ENCODE results near the gene AGPAT4. TPM values are rescaled to one million over a fixed set of nuclear protein-coding genes. Genes with fewer than 3 reads are reported as not detected.

The AGPAT4 gene
- total RNA-seq, 4 donors from 2014 or later: 1.0 to 17.4 (median 6.4) TPM

DNA sequence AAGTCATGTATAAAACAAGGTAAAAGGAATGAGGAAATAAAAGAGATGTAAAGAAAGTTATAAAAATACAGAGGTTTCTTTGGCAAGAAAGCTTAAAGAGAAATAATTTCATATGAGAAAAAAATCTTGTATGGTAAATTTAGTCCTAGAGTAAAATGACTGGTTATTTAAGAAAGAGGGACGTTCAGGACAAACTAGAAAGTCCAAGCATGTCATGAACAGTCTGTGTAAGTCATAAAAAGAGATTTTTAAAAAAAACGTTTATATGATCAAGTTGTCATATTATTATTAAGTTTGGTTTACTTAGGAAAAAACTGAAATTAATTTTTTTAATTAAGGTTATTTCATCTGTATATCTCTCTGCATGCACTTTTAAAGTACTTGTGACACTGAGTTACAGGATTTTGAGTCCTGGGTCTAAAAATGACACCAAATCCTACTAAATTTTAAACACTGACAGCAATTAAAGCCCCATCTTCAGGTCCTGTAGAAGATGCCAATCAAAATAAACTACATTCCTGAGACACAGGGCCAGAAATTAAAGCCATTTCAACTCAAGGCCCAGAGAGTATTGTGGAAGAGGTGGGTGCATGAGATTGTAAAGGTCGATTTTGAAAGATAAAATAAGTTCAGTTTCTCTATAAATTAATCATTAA, 62.4 kb downstream of the AGPAT4 start:
- intact Hi-C loops (cut with DNase I): no loop called here
- no peak overlapping the region for H3K4me3 ChIP-seq
- 67 to 80% methylated on average over 3 of the region's 3 CpGs for WGBS, 2 donors
- H3K36me3 ChIP-seq: no peaks in the 10 kb centered on the region
- peaks cover 0 to 5% (median 4%) of the 10 kb centered on the region in 3 donors for H3K9me3 ChIP-seq
- H3K27me3 ChIP-seq: no peaks in the 10 kb centered on the region
- no peak for DNase-seq
- H3K4me1 ChIP-seq: peaks cover 0 to 20% (median 3%) of the 10 kb centered on the region in 3 donors
- H3K27ac ChIP-seq: no peak overlapping the region
- TF ChIP-seq, protein P1, sequence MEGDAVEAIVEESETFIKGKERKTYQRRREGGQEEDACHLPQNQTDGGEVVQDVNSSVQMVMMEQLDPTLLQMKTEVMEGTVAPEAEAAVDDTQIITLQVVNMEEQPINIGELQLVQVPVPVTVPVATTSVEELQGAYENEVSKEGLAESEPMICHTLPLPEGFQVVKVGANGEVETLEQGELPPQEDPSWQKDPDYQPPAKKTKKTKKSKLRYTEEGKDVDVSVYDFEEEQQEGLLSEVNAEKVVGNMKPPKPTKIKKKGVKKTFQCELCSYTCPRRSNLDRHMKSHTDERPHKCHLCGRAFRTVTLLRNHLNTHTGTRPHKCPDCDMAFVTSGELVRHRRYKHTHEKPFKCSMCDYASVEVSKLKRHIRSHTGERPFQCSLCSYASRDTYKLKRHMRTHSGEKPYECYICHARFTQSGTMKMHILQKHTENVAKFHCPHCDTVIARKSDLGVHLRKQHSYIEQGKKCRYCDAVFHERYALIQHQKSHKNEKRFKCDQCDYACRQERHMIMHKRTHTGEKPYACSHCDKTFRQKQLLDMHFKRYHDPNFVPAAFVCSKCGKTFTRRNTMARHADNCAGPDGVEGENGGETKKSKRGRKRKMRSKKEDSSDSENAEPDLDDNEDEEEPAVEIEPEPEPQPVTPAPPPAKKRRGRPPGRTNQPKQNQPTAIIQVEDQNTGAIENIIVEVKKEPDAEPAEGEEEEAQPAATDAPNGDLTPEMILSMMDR (IDR thresholded peaks at IDR 0.05): no peak
- no peak for TF ChIP-seq POLR2A (IDR thresholded peaks at IDR 0.05)

DNA sequence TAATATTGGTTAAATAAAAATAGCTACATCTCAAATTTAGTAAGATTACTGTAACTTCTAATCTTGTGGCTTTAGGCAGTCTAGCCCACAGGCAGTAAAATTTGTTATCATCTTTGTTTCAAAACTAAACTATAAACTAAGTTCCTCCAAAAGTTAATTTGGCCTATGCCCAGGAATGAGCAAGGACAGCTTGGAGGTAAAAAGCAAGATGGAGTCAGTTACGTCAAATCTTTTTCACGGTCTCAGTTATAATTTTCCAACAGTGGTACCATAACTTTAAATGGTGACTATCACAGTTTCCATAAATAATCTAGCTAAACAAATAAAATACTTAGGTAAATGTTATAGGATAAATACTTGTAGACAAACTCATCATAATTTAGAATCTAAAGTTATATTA, 63.0 kb downstream of the AGPAT4 start:
- DNase-seq: no peak
- no peaks in the 10 kb centered on the region for H3K36me3 ChIP-seq
- H3K27me3 ChIP-seq: no peaks in the 10 kb centered on the region
- WGBS, 2 donors: 98 to 100% methylated on average over 2 of the region's 2 CpGs
- intact Hi-C loops (cut with DNase I): no loop called here
- H3K9me3 ChIP-seq: peaks cover 0 to 5% (median 4%) of the 10 kb centered on the region in 3 donors
- no peak overlapping the region for H3K4me3 ChIP-seq
- TF ChIP-seq, protein P1 (IDR thresholded peaks at IDR 0.05): no peak
- no peak for TF ChIP-seq POLR2A (IDR thresholded peaks at IDR 0.05)
- H3K27ac ChIP-seq: no peak overlapping the region
- peaks cover 0 to 14% (median 3%) of the 10 kb centered on the region in 3 donors for H3K4me1 ChIP-seq

DNA sequence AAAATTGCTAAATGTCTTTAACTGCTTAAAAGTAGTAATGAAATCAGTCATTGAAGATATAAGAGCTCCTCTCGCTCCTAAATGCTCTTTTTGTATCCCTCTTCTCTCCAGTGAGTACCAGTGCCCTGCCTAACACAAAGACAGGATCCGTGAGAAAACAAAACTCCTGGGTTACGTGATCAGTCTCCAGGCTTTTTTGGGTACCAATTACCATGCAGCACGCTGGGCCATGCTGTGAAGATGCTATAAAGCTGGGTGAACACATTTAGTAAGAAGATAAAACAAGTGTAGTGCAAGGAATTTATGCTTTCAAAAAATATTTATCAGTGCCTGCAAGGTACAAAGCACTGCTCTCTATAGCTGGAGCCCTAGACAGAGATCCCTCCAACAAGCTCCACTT, 66.7 kb downstream of the AGPAT4 start:
- DNase-seq: no peak
- H3K36me3 ChIP-seq: no peaks in the 10 kb centered on the region
- TF ChIP-seq, protein P1 (IDR thresholded peaks at IDR 0.05): no peak
- TF ChIP-seq POLR2A (IDR thresholded peaks at IDR 0.05): no peak
- WGBS, 2 donors: 88 to 89% methylated on average over 4 of the region's 4 CpGs
- H3K27ac ChIP-seq: no peak overlapping the region
- H3K9me3 ChIP-seq: peaks cover 0 to 5% (median 4%) of the 10 kb centered on the region in 3 donors
- no peak overlapping the region for H3K4me3 ChIP-seq
- H3K4me1 ChIP-seq: no peaks in the 10 kb centered on the region
- intact Hi-C loops (cut with DNase I): no loop called here
- H3K27me3 ChIP-seq: no peaks in the 10 kb centered on the region

DNA sequence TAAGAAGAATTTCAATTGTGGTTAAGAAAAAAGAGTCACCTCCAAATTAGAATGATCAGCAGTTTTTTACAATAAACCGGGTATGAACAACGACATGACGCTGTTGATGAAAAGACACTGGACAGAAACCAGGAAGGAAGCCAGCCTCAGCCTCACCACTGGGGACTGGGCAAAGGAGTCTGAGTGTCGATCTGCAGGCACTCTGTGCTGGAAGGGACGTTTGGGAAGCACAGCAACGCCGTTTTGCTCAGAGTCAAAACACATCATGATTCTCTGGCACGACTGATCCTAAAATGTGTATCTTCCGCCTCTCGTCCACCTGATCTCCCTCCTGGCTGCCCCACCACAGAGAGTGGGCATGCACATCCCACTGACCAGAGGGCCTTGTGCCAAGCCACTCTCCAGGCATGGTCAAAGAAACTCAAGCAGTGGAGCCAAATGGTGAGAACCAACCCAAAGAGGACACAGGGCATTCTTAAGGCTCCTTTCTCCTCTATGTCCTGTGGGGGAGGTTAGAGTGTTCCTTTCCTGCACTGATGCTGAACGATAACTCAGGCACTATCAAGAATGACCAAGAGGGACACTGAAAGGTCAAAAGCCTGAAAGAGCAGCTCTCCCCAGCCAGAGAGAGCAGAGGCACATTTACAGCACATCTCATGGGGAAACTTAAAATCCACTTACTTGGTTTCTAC, 68.8 kb downstream of the AGPAT4 start:
- intact Hi-C loops (cut with DNase I): no loop called here
- DNase-seq: no peak
- TF ChIP-seq, protein P1 (IDR thresholded peaks at IDR 0.05): no peak
- no peak for TF ChIP-seq POLR2A (IDR thresholded peaks at IDR 0.05)

DNA sequence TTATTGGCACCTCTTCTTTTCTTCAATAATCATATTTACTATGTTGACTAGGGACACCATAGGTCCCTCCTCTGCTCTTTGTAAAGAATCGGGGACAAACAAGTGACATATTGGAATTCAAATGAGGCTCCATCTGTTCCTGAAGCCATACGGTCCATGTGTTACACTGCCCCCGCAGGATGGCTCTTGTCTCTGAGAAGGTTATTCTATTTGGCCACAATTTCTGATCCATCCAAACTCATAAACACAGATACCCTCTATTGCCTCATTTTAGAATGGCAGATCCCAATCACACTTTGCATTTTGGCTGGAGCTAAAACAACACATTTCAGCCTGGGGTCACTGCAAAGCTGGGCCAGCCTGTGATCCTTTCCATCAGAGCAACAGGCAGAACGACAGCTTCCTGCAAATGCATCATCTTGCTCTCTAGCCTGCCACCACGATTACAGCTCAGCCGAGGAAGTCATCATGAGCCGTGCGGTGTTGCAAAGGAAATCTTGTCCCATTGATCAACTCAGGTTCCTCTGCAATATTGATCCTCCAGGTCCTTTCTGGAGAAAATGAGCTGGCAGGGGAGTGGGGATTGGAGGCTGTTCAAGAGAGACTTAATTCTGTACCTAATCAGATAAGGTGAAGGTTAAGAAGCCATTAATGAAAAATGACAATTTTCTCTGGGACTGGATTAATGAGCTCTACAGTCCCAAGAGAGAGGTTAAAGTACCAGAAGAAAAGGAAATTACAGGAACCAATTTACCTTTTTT, 73.1 kb downstream of the AGPAT4 start:
- no peak for DNase-seq
- Histone ChIP-seq H3K36me3 (no peaks in the 10 kb centered on the region), H3K27me3 (no peaks in the 10 kb centered on the region), H3K4me1 (peaks cover 0 to 16% (median 0%) of the 10 kb centered on the region in 3 donors), H3K9me3 (no peaks in the 10 kb centered on the region), H3K27ac (no peak overlapping the region), H3K4me3 (no peak overlapping the region)
- TF ChIP-seq POLR2A (IDR thresholded peaks at IDR 0.05): no peak
- TF ChIP-seq, protein P1 (IDR thresholded peaks at IDR 0.05): no peak
- intact Hi-C loops (cut with DNase I): no loop called here
- WGBS, 2 donors: 81 to 87% methylated on average over 7 to 8 of the region's 8 CpGs

More for the DNA sequence above, 68.8 kb downstream of the AGPAT4 start:
- Histone ChIP-seq H3K36me3 (no peaks in the 10 kb centered on the region), H3K27ac (no peak overlapping the region), H3K27me3 (no peaks in the 10 kb centered on the region), H3K9me3 (no peaks in the 10 kb centered on the region), H3K4me1 (no peaks in the 10 kb centered on the region), H3K4me3 (no peak overlapping the region)
- 69 to 82% methylated on average over 11 of the region's 11 CpGs for WGBS, 2 donors
